ENCODE results near the gene MEPCE.

MEPCE gene

GRCh38 chr7:100464791-100465190 is 35.2 kb downstream of the MEPCE start:
- no peak for DNase-seq (ENCODE audit: low spot score)

- no peak for DNase-seq (ENCODE audit: low spot score)
Measured at GRCh38 chr7:100465299-100465698, 35.7 kb downstream of the MEPCE start.

GRCh38 chr7:100465702-100466311 is 36.2 kb downstream of the MEPCE start:
- DNase-seq (ENCODE audit: low spot score): no peak

GRCh38 chr7:100466653-100467605 is 37.3 kb downstream of the MEPCE start:
- no peak for DNase-seq (ENCODE audit: low spot score)

GRCh38 chr7:100467638-100468373 is 38.2 kb downstream of the MEPCE start:
- no peak for DNase-seq (ENCODE audit: low spot score)

- peak; percentile 63 for DNase-seq (ENCODE audit: low spot score)
Measured at GRCh38 chr7:100469227-100470044, 39.8 kb downstream of the MEPCE start.

- DNase-seq (ENCODE audit: low spot score): no peak
Measured at GRCh38 chr7:100471021-100471420, 41.4 kb downstream of the MEPCE start.

GRCh38 chr7:100472121-100472851 is 42.7 kb downstream of the MEPCE start:
- DNase-seq (ENCODE audit: low spot score): no peak

- DNase-seq (ENCODE audit: low spot score): peak; percentile 47
Measured at GRCh38 chr7:100472854-100473499, 43.3 kb downstream of the MEPCE start.

GRCh38 chr7:100475549-100475948 is 45.9 kb downstream of the MEPCE start:
- DNase-seq (ENCODE audit: low spot score): no peak

- DNase-seq (ENCODE audit: low spot score): no peak
Measured at GRCh38 chr7:100476101-100476780, 46.6 kb downstream of the MEPCE start.

GRCh38 chr7:100476903-100477870 is 47.6 kb downstream of the MEPCE start:
- DNase-seq (ENCODE audit: low spot score): no peak

- no peak for DNase-seq (ENCODE audit: low spot score)
Measured at GRCh38 chr7:100477871-100478267, 48.2 kb downstream of the MEPCE start.

- DNase-seq (ENCODE audit: low spot score): peak; percentile 51
Measured at GRCh38 chr7:100478958-100479660, 49.5 kb downstream of the MEPCE start, which contains the start of gene TSC22D4. Gene TSC22D4 (minus strand): TSS chr7:100479214. CDS start chr7:100478038, 1,176 bp downstream.

GRCh38 chr7:100481466-100481865 is 51.8 kb downstream of the MEPCE start:
- no peak for DNase-seq (ENCODE audit: low spot score)

- no peak for DNase-seq (ENCODE audit: low spot score)
Measured at GRCh38 chr7:100482728-100483089, 53.1 kb downstream of the MEPCE start.

GRCh38 chr7:100483090-100483721 is 53.6 kb downstream of the MEPCE start:
- DNase-seq (ENCODE audit: low spot score): no peak

All from kidney capillary endothelial cell (primary cell).